GM18498 (cell line): Measurements from ENCODE around the gene NPHS1.

ENCODE experiments used
- ATAC-seq: cut with Tn5 transposase; IDR thresholded peaks from one replicate; pipeline ENCODE4 v1.9.1; 2021; ENCODE audit warnings: mild to moderate bottlenecking, moderate library complexity; ENCODE audit not compliant: unreplicated experiment

The NPHS1 gene

GRCh38 chr19:35789978-35790944, 62.0 kb downstream of the NPHS1 start:
- ATAC-seq: no peak

GRCh38 chr19:35789195-35789977, 62.9 kb downstream of the NPHS1 start:
- no peak for ATAC-seq

- no peak for ATAC-seq
Observed at GRCh38 chr19:35788205-35788960, 63.9 kb downstream of the NPHS1 start.

- no peak for ATAC-seq
Observed at GRCh38 chr19:35787227-35787799, 65.0 kb downstream of the NPHS1 start.

GRCh38 chr19:35786299-35787160, 65.8 kb downstream of the NPHS1 start:
- no peak for ATAC-seq

GRCh38 chr19:35785339-35785627, 67.0 kb downstream of the NPHS1 start:
- ATAC-seq: no peak

GRCh38 chr19:35784503-35785338, 67.6 kb downstream of the NPHS1 start:
- no peak for ATAC-seq

- ATAC-seq: no peak
Observed at GRCh38 chr19:35783469-35784434, 68.6 kb downstream of the NPHS1 start.

GRCh38 chr19:35782589-35782988, 69.7 kb downstream of the NPHS1 start:
- ATAC-seq: no peak

GRCh38 chr19:35781650-35782049, 70.7 kb downstream of the NPHS1 start:
- no peak for ATAC-seq

- no peak for ATAC-seq
Observed at GRCh38 chr19:35780717-35781116, 71.6 kb downstream of the NPHS1 start.

GRCh38 chr19:35780058-35780457, 72.2 kb downstream of the NPHS1 start:
- ATAC-seq: no peak

GRCh38 chr19:35779033-35779432, 73.3 kb downstream of the NPHS1 start:
- no peak for ATAC-seq

- ATAC-seq: no peak
Observed at GRCh38 chr19:35777961-35778360, 74.3 kb downstream of the NPHS1 start.

- no peak for ATAC-seq
Observed at GRCh38 chr19:35777086-35777841, 75.0 kb downstream of the NPHS1 start.

GRCh38 chr19:35776102-35776788, 76.1 kb downstream of the NPHS1 start:
- no peak for ATAC-seq
